ENCODE results near the gene NXT1. TPM values are rescaled to one million over a fixed set of nuclear protein-coding genes. Genes with fewer than 3 reads are reported as not detected.

Gene NXT1
- total RNA-seq, 4 donors from 2014 or later = 16.5 to 43.4 (median 22.8) TPM

DNA sequence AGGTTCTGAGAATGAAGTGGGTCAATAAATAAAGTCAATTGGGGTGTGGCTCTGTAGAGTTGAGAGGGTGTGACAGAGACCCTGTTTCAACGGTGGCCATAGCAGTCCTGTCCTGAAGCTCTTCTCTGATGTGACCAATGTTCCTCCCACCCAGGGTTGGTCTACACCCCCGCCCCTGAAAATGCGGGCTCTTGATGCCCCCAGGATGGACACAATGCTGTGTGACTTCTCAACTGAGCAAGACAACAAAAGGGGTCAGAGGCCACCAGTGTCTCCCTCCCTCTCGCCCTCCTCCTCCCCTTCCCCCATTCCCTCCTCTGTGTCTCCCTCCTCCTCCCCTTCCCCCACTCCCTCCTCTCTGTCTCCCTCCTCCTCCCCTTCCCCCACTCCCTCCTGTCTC lies 41.7 kb upstream of the NXT1 start:
- in situ Hi-C loops (cut with MboI; ENCODE audit: low pct_ligation_motif_present in 1 of 4, low pct_unique_long_range_greater_than_20kb in 1 of 4, low sequenced_read_pairs in 3 of 4) (no loop called here), intact Hi-C loops (cut with DNase I; ENCODE audit: low total_unique reads) (no loop called here)
- H3K36me3 ChIP-seq = no peaks in the 10 kb centered on the region
- no peak for TF ChIP-seq POLR2AphosphoS5 (IDR thresholded peaks at IDR 0.05)
- TF ChIP-seq EP300 (IDR thresholded peaks at IDR 0.05; ENCODE audit: low read depth) = no peak
- TF ChIP-seq CTCF (IDR thresholded peaks at IDR 0.05) = no peak
- no peak for TF ChIP-seq POLR2A (IDR thresholded peaks at IDR 0.05)
- H3K4me3 ChIP-seq = no peak overlapping the region
- no peaks in the 10 kb centered on the region for H3K9me3 ChIP-seq
- WGBS, 2 donors (ENCODE audit: low coverage in 1 of 2) = 59% methylated on average over 4 of the region's 4 CpGs; no CpG with 5 or more reads in 1 of the 2 donors
- H3K27me3 ChIP-seq = no peaks in the 10 kb centered on the region
- no peak for DNase-seq
- no peaks in the 10 kb centered on the region for H3K4me1 ChIP-seq
- H3K27ac ChIP-seq = no peak overlapping the region

GRCh38 chr20:23309781-23310180 lies 40.8 kb upstream of the NXT1 start:
- 90 to 100% methylated on average over 5 to 10 of the region's 10 CpGs for WGBS, 2 donors (ENCODE audit: low coverage in 1 of 2)
- H3K9me3 ChIP-seq = no peaks in the 10 kb centered on the region
- no peaks in the 10 kb centered on the region for H3K36me3 ChIP-seq
- intact Hi-C loops (cut with DNase I; ENCODE audit: low total_unique reads) = no loop called here
- no peak for TF ChIP-seq CTCF (IDR thresholded peaks at IDR 0.05)
- TF ChIP-seq EP300 (IDR thresholded peaks at IDR 0.05; ENCODE audit: low read depth) = no peak
- no peak for TF ChIP-seq POLR2A (IDR thresholded peaks at IDR 0.05)
- TF ChIP-seq POLR2AphosphoS5 (IDR thresholded peaks at IDR 0.05) = no peak
- DNase-seq = no peak
- H3K4me1 ChIP-seq = peaks cover 0 to 2% (median 0%) of the 10 kb centered on the region in 4 donors
- H3K27ac ChIP-seq = no peak overlapping the region
- H3K27me3 ChIP-seq = no peaks in the 10 kb centered on the region
- in situ Hi-C loops (cut with MboI; ENCODE audit: low pct_ligation_motif_present in 1 of 4, low pct_unique_long_range_greater_than_20kb in 1 of 4, low sequenced_read_pairs in 3 of 4) = no loop called here
- no peak overlapping the region for H3K4me3 ChIP-seq

GRCh38 chr20:23311947-23312506 lies 38.6 kb upstream of the NXT1 start:
- TF ChIP-seq EP300 (IDR thresholded peaks at IDR 0.05; ENCODE audit: low read depth) = no peak
- TF ChIP-seq CTCF (IDR thresholded peaks at IDR 0.05) = no peak
- no peak for TF ChIP-seq POLR2AphosphoS5 (IDR thresholded peaks at IDR 0.05)
- no peak for TF ChIP-seq POLR2A (IDR thresholded peaks at IDR 0.05)
- in situ Hi-C loops (cut with MboI; ENCODE audit: low pct_ligation_motif_present in 1 of 4, low pct_unique_long_range_greater_than_20kb in 1 of 4, low sequenced_read_pairs in 3 of 4) = no loop called here
- DNase-seq = no peak
- WGBS, 2 donors (ENCODE audit: low coverage in 1 of 2) = 40 to 44% methylated on average over 2 to 7 of the region's 7 CpGs
- Histone ChIP-seq H3K27ac (no peak overlapping the region), H3K4me3 (no peak overlapping the region), H3K36me3 (no peaks in the 10 kb centered on the region), H3K9me3 (no peaks in the 10 kb centered on the region), H3K27me3 (no peaks in the 10 kb centered on the region), H3K4me1 (peaks cover 0 to 5% (median 0%) of the 10 kb centered on the region in 4 donors)
- intact Hi-C loops (cut with DNase I; ENCODE audit: low total_unique reads) = no loop called here

DNA sequence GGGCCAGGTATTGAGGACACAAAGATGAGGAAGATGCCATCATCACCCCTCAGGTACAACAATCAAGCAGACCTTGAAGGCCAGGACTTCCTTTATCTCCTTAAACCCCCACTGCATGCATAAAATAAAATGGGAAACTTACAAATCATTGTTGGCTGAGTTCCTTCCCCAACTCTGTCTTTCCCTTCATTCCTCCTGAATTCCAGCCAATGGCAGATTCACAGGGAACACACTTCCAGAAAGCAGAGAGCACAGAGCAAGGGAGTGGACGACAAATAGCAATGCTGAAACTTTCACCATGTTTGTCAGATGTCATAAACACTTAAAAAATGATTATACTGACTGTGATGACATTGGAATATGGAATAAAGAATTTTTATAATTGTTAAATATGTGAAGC lies 37.3 kb upstream of the NXT1 start:
- Histone ChIP-seq H3K9me3 (no peaks in the 10 kb centered on the region), H3K4me1 (peaks cover 0 to 5% (median 0%) of the 10 kb centered on the region in 4 donors), H3K27ac (no peak overlapping the region), H3K4me3 (no peak overlapping the region), H3K36me3 (no peaks in the 10 kb centered on the region), H3K27me3 (no peaks in the 10 kb centered on the region)
- TF ChIP-seq EP300 (IDR thresholded peaks at IDR 0.05; ENCODE audit: low read depth) = no peak
- no peak for TF ChIP-seq CTCF (IDR thresholded peaks at IDR 0.05)
- no peak for TF ChIP-seq POLR2AphosphoS5 (IDR thresholded peaks at IDR 0.05)
- TF ChIP-seq POLR2A (IDR thresholded peaks at IDR 0.05) = no peak
- WGBS, 2 donors (ENCODE audit: low coverage in 1 of 2) = 67 to 76% methylated on average over 1 of the region's 1 CpG
- in situ Hi-C loops (cut with MboI; ENCODE audit: low pct_ligation_motif_present in 1 of 4, low pct_unique_long_range_greater_than_20kb in 1 of 4, low sequenced_read_pairs in 3 of 4) = no loop called here
- intact Hi-C loops (cut with DNase I; ENCODE audit: low total_unique reads) = no loop called here
- DNase-seq = no peak

Data from transverse colon (tissue), 4 donors.